ENCODE results near the gene GNA14.

- TF ChIP-seq, protein P1, sequence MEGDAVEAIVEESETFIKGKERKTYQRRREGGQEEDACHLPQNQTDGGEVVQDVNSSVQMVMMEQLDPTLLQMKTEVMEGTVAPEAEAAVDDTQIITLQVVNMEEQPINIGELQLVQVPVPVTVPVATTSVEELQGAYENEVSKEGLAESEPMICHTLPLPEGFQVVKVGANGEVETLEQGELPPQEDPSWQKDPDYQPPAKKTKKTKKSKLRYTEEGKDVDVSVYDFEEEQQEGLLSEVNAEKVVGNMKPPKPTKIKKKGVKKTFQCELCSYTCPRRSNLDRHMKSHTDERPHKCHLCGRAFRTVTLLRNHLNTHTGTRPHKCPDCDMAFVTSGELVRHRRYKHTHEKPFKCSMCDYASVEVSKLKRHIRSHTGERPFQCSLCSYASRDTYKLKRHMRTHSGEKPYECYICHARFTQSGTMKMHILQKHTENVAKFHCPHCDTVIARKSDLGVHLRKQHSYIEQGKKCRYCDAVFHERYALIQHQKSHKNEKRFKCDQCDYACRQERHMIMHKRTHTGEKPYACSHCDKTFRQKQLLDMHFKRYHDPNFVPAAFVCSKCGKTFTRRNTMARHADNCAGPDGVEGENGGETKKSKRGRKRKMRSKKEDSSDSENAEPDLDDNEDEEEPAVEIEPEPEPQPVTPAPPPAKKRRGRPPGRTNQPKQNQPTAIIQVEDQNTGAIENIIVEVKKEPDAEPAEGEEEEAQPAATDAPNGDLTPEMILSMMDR (IDR thresholded peaks at IDR 0.05) = no peak
- TF ChIP-seq POLR2A (IDR thresholded peaks at IDR 0.05) (no peak), POLR2AphosphoS5 (IDR thresholded peaks at IDR 0.05) (no peak)
Measured at GRCh38 chr9:77601476-77602099, 46.5 kb downstream of the GNA14 start.

Data from breast epithelium (tissue), 3 donors.